HEK293T (cell line): ENCODE data around the gene RNF146.

Source experiments
- CTCF ChIA-PET: fragments of 350-600 bp; formaldehyde crosslinking; extraction: SDS; loops from one replicate; lab custom pipeline; 2021; ENCODE audit warnings: antibody characterized with exemption, inconsistent platforms; lab: Yijun Ruan, JAX
- POLR2A ChIA-PET: fragments of 350-600 bp; formaldehyde crosslinking; extraction: SDS; loops from one replicate; lab custom pipeline; 2020; ENCODE audit warnings: antibody characterized with exemption, inconsistent platforms; lab: Yijun Ruan, JAX
- DNase-seq: peaks from one replicate; pipeline ENCODE4 v3.0.0; 2012; ENCODE audit warnings: mixed read lengths; ENCODE audit errors: extremely low spot score
- ARNT ChIP-seq: fragments of 450-650 bp; IDR thresholded peaks from 2 replicates; pipeline ENCODE4 v1.6.1; 2017; ENCODE audit warnings: mild to moderate bottlenecking
- BHLHE40 ChIP-seq: fragments of 450-650 bp; IDR thresholded peaks from 2 replicates; pipeline ENCODE4 v1.6.1; 2016; ENCODE audit warnings: mild to moderate bottlenecking, moderate library complexity, borderline replicate concordance
- CTBP1 ChIP-seq: fragments of 450-650 bp; IDR thresholded peaks from 2 replicates; pipeline ENCODE4 v1.6.1; 2016; ENCODE audit warnings: borderline replicate concordance
- ELF4 ChIP-seq: fragments of 450-650 bp; IDR thresholded peaks from 2 replicates; pipeline ENCODE4 v1.6.1; 2017; ENCODE audit warnings: antibody characterized with exemption
- FOXA1 ChIP-seq: fragments of 450-650 bp; IDR thresholded peaks from 2 replicates; pipeline ENCODE4 v1.6.1; 2016; ENCODE audit warnings: mild to moderate bottlenecking
- FOXK2 ChIP-seq: fragments of 450-650 bp; IDR thresholded peaks from 2 replicates; pipeline ENCODE4 v1.6.1; 2016; ENCODE audit warnings: mild to moderate bottlenecking
- FOXM1 ChIP-seq: fragments of 450-650 bp; IDR thresholded peaks from 2 replicates; pipeline ENCODE4 v1.6.1; 2017; ENCODE audit warnings: mild to moderate bottlenecking, borderline replicate concordance
- HDGF ChIP-seq: fragments of 450-650 bp; IDR thresholded peaks from 2 replicates; pipeline ENCODE4 v1.6.1; 2017; ENCODE audit warnings: antibody characterized with exemption, borderline replicate concordance
- L3MBTL2 ChIP-seq: fragments of 450-650 bp; conservative IDR thresholded peaks from 2 replicates; pipeline ENCODE4 v1.6.1; 2016; ENCODE audit warnings: mild to moderate bottlenecking
- LEF1 ChIP-seq: fragments of 450-650 bp; IDR thresholded peaks from 2 replicates; pipeline ENCODE4 v1.6.1; 2017; ENCODE audit warnings: mild to moderate bottlenecking, borderline replicate concordance
- NFRKB ChIP-seq: fragments of 450-650 bp; IDR thresholded peaks from 2 replicates; pipeline ENCODE4 v1.6.1; 2016; ENCODE audit warnings: mild to moderate bottlenecking, moderate library complexity
- PKNOX1 ChIP-seq: fragments of 450-650 bp; IDR thresholded peaks from 2 replicates; pipeline ENCODE4 v1.6.1; 2016
- SP1 ChIP-seq: fragments of 450-650 bp; IDR thresholded peaks from 2 replicates; pipeline ENCODE4 v1.6.1; 2017
- SUZ12 ChIP-seq: fragments of 450-650 bp; IDR thresholded peaks from 2 replicates; pipeline ENCODE4 v1.6.1; 2016; ENCODE audit warnings: mild to moderate bottlenecking
- TARDBP ChIP-seq: fragments of 450-650 bp; IDR thresholded peaks from 2 replicates; pipeline ENCODE4 v1.6.1; 2016
- ZNF384 ChIP-seq: fragments of 450-650 bp; IDR thresholded peaks from 2 replicates; pipeline ENCODE4 v1.6.1; 2016

RNF146 gene

GRCh38 chr6:127297502-127298070, 30.9 kb downstream of the RNF146 start:
- TF ChIP-seq SUZ12 = no peak
- TF ChIP-seq BHLHE40 = no peak
- no peak for TF ChIP-seq ARNT
- no peak for TF ChIP-seq ZNF384
- TF ChIP-seq TARDBP = no peak
- no peak for TF ChIP-seq HDGF
- no peak for TF ChIP-seq L3MBTL2
- TF ChIP-seq ELF4 = no peak
- TF ChIP-seq FOXM1 = no peak
- no peak for TF ChIP-seq FOXK2
- TF ChIP-seq NFRKB = no peak
- TF ChIP-seq LEF1 = no peak
- CTCF ChIA-PET = no interaction called here
- POLR2A ChIA-PET = no interaction called here
- no peak for DNase-seq

- POLR2A ChIA-PET = no interaction called here
- DNase-seq = no peak
- CTCF ChIA-PET = interaction anchor here (0.6 kb wide), 1 partner anchor 32 kb away, joined by 3 read pairs; the partner anchor contains the start of gene RNF146
- no peak for TF ChIP-seq ARNT
- TF ChIP-seq HDGF = no peak
- no peak for TF ChIP-seq L3MBTL2
These were observed 31.8 kb downstream of the RNF146 start for GRCh38 chr6:127298475-127298874.

GRCh38 chr6:127299522-127300240, 33.0 kb downstream of the RNF146 start:
- no peak for DNase-seq
- ChIA-PET CTCF (interaction anchor here (0.6 kb wide), 2 partner anchors 125 to 1995 kb away, joined by 3 read pairs; no protein-coding TSS in a partner anchor), POLR2A (no interaction called here)
- no peak for TF ChIP-seq FOXA1
- TF ChIP-seq CTBP1 = no peak
- no peak for TF ChIP-seq ELF4
- TF ChIP-seq SP1 = no peak
- no peak for TF ChIP-seq FOXM1
- no peak for TF ChIP-seq SUZ12
- TF ChIP-seq ARNT = no peak
- TF ChIP-seq BHLHE40 = no peak
- no peak for TF ChIP-seq NFRKB
- TF ChIP-seq ZNF384 = no peak
- TF ChIP-seq L3MBTL2 = no peak
- TF ChIP-seq LEF1 = no peak

- TF ChIP-seq ELF4 (no peak), ZNF384 (no peak), FOXK2 (no peak), FOXM1 (no peak), ARNT (no peak), FOXA1 (no peak), PKNOX1 (no peak), LEF1 (no peak), SUZ12 (no peak), HDGF (no peak), TARDBP (no peak), CTBP1 (no peak), L3MBTL2 (no peak)
- ChIA-PET CTCF (no interaction called here), POLR2A (no interaction called here)
- DNase-seq = no peak
These were observed 33.7 kb downstream of the RNF146 start for GRCh38 chr6:127300411-127300810.

GRCh38 chr6:127301199-127301700, 34.6 kb downstream of the RNF146 start:
- no peak for DNase-seq
- TF ChIP-seq LEF1 (no peak), ARNT (no peak), ELF4 (no peak), ZNF384 (no peak), TARDBP (no peak), SUZ12 (no peak), HDGF (no peak), FOXK2 (no peak), NFRKB (no peak), FOXA1 (no peak), CTBP1 (no peak), SP1 (no peak), L3MBTL2 (no peak), FOXM1 (no peak)
- ChIA-PET CTCF (no interaction called here), POLR2A (no interaction called here)

GRCh38 chr6:127302728-127303660, 36.3 kb downstream of the RNF146 start:
- no peak for TF ChIP-seq CTBP1
- 0 out of 2 replicates have a peak, but pooled peaks have one; percentile 30 for TF ChIP-seq ZNF384
- no peak for TF ChIP-seq LEF1
- no peak for TF ChIP-seq PKNOX1
- no peak for TF ChIP-seq BHLHE40
- no peak for TF ChIP-seq FOXK2
- no peak for TF ChIP-seq NFRKB
- TF ChIP-seq HDGF = no peak
- no peak for TF ChIP-seq TARDBP
- POLR2A ChIA-PET = no interaction called here
- DNase-seq = peak; percentile 58
- CTCF ChIA-PET = interaction anchor here (0.6 to 1.4 kb wide), 2 partner anchors 37 to 157 kb away, joined by 3 read pairs; partner anchors contain the start of gene RNF146
